SJSA1 (cell line): ENCODE measurements around the gene C5AR2. TPM values are rescaled to one million over a fixed set of nuclear protein-coding genes. Genes with fewer than 3 reads are reported as not detected.
"Not testable (repeated sequence)": the region's sequence is repeated elsewhere in the genome, so short reads cannot be mapped to it uniquely, and the experiment has no call there.

ENCODE experiments used
- DNase-seq, 2 experiments: peaks; one replicate each; pipeline ENCODE4 v3.0.0-alpha.2; 2015 to 2020; ENCODE audit warnings: low spot score in 2 of 2, low read depth in 1 of 2
- H3K27ac ChIP-seq: fragments of 250-450 bp; sonication (Bioruptor Pico); 2 replicates; pipeline ENCODE4 v1.5.1; 2020; ENCODE audit warnings: mild to moderate bottlenecking, moderate library complexity
- H3K27me3 ChIP-seq: fragments of 250-450 bp; sonication (Bioruptor Pico); replicated peaks from 2 replicates; pipeline ENCODE4 v1.5.1; 2020; ENCODE audit warnings: mild to moderate bottlenecking, moderate library complexity
- H3K36me3 ChIP-seq: fragments of 250-450 bp; sonication (Bioruptor Pico); 2 replicates; pipeline ENCODE4 v1.5.1; 2020; ENCODE audit warnings: mild to moderate bottlenecking
- H3K4me1 ChIP-seq: fragments of 250-450 bp; sonication (Bioruptor Pico); replicated peaks from 2 replicates; pipeline ENCODE4 v1.6.1; 2021; ENCODE audit warnings: mild to moderate bottlenecking
- H3K4me3 ChIP-seq: fragments of 250-450 bp; sonication (Bioruptor Pico); 2 replicates; pipeline ENCODE4 v1.5.1; 2020; ENCODE audit warnings: mild to moderate bottlenecking
- H3K9me3 ChIP-seq: fragments of 250-450 bp; sonication (Bioruptor Pico); replicated peaks from 2 replicates; pipeline ENCODE4 v1.5.1; 2020; ENCODE audit warnings: mild to moderate bottlenecking
- total RNA-seq: library from RNA; depleted of rRNA; stranded (reverse); fragments of >200 nt; shearing (Covaris generic); gene quantifications from 2 replicates; pipeline ENCODE4 v1.2.3, GENCODE V29; 2014

The C5AR2 gene
- total RNA-seq, 1 experiment from 2014 or later = not detected

DNA sequence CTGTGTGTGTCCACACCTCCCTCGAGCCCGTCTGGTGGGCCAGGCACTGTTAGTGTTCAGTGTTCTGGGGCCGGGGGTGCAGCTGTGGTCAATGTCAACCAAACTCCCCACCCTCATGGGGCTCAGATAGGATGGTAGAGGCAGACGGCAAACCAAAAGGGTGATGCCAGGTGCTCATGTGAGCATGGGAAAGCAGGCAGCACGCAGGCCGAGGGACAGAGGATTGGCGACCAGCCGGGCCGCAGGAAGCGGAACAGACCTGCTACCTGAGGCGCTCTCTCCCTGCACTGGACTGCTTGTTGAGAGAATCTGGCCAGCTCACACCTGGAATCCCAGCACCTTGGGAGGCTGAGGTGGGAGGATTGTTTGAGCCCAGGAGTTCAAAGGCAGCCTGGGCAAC is 46.3 kb downstream of the C5AR2 start:
- Histone ChIP-seq H3K27ac (no peak overlapping the region), H3K36me3 (peaks cover 79% of the 10 kb centered on the region), H3K27me3 (no peaks in the 10 kb centered on the region), H3K4me1 (no peaks in the 10 kb centered on the region), H3K4me3 (no peak overlapping the region), H3K9me3 (no peaks in the 10 kb centered on the region)
- no peak for DNase-seq

GRCh38 chr19:47379381-47379938 is 47.5 kb downstream of the C5AR2 start:
- Histone ChIP-seq H3K36me3 (peaks cover 68% of the 10 kb centered on the region), H3K4me3 (no peak overlapping the region), H3K9me3 (no peaks in the 10 kb centered on the region), H3K27me3 (no peaks in the 10 kb centered on the region), H3K27ac (no peak overlapping the region), H3K4me1 (no peaks in the 10 kb centered on the region)
- DNase-seq = no peak

DNA sequence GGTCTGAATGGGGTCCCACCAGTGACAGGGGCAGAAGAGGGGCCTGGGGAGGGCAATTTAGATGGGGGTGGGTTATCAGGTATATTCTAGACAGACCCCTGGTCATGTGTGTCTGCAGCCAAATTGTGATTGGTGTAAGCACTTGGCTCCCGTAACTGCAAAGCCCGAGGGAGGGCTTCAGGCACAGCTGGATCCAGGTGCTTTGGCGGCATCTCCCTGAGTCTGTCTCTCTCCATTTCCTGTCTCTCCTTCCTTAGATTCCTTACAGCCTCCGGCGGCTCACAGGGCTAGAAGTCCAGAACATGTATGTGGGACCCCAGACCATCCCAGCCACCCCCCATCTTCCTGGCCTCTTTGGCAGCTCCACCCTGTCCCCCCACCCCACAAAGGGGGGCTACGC is 48.6 kb downstream of the C5AR2 start:
- H3K9me3 ChIP-seq = no peaks in the 10 kb centered on the region
- no peaks in the 10 kb centered on the region for H3K27me3 ChIP-seq
- no peaks in the 10 kb centered on the region for H3K4me1 ChIP-seq
- H3K4me3 ChIP-seq = no peak overlapping the region
- no peak overlapping the region for H3K27ac ChIP-seq
- no peak for DNase-seq
- peaks cover 57% of the 10 kb centered on the region for H3K36me3 ChIP-seq

- Histone ChIP-seq H3K36me3 (peaks cover 52% of the 10 kb centered on the region), H3K27ac (no peak overlapping the region), H3K4me3 (no peak overlapping the region), H3K27me3 (no peaks in the 10 kb centered on the region), H3K4me1 (no peaks in the 10 kb centered on the region), H3K9me3 (no peaks in the 10 kb centered on the region)
- DNase-seq = no peak
Measured at GRCh38 chr19:47381121-47381520, 49.1 kb downstream of the C5AR2 start.

DNA sequence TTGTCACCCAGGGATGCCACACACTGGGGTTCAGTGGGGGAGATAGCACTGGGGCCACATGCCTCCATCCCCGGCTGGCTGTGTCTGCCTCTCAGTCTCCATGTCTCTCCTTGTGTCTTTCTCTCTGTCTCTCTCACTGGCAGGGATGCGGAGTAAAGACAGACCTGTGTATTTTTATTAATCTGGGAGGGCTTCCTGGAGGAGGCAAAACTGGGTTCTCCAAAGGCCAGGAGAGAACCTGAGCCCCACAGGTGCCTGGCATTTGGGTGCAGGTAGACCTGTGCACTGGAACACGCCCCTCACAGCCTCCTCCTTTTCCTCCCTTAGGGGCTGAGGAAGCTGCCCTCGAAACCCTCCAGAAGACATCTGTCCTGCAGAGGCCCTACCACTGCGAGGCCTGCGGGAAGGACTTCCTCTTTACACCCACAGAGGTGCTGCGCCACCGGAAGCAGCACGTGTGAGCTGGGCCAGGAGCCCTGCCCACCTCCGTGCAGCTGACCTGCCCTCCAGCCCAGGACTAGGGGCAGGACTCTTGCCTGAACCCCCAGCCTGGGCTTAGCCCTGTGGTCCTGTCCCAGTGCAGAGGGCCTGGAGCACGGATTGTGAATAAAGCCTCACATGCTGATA is 49.8 kb downstream of the C5AR2 start:
- H3K27ac ChIP-seq = no peak overlapping the region

GRCh38 chr19:47383890-47384289 is 51.9 kb downstream of the C5AR2 start:
- not testable (repeated sequence) for H3K4me3 ChIP-seq, DNase-seq, H3K27ac ChIP-seq, H3K27me3 ChIP-seq, H3K4me1 ChIP-seq, H3K9me3 ChIP-seq
- peaks cover 33% of the 10 kb centered on the region for H3K36me3 ChIP-seq

More for the DNA sequence above, 49.8 kb downstream of the C5AR2 start:
- no peak overlapping the region for H3K4me3 ChIP-seq
- no peaks in the 10 kb centered on the region for H3K9me3 ChIP-seq
- H3K36me3 ChIP-seq = peaks cover 45% of the 10 kb centered on the region
- no peaks in the 10 kb centered on the region for H3K4me1 ChIP-seq
- no peak for DNase-seq
- no peaks in the 10 kb centered on the region for H3K27me3 ChIP-seq

DNA sequence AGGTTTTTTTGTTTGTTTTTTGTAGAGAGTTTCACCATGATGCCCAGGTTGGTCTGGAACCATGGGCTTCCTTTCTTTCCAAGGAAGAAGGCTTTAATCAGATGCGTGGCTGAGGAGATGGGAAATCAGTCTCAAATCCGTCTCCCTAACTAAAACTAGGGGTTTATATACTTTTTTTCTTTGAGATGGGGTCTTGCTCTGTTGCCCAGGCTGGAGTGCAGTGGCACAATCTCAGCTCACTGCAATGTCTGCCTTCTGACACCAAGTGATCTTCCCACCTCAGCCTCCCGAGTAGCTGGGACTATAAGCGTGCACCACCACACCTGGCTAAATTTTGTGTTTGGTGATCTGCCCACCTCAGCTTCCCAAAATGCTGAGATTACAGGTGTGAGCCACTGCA is 52.6 kb downstream of the C5AR2 start:
- peaks cover 28% of the 10 kb centered on the region for H3K36me3 ChIP-seq
- H3K4me1 ChIP-seq, H3K27me3 ChIP-seq, H3K27ac ChIP-seq, H3K9me3 ChIP-seq, H3K4me3 ChIP-seq, DNase-seq: not testable (repeated sequence)

DNA sequence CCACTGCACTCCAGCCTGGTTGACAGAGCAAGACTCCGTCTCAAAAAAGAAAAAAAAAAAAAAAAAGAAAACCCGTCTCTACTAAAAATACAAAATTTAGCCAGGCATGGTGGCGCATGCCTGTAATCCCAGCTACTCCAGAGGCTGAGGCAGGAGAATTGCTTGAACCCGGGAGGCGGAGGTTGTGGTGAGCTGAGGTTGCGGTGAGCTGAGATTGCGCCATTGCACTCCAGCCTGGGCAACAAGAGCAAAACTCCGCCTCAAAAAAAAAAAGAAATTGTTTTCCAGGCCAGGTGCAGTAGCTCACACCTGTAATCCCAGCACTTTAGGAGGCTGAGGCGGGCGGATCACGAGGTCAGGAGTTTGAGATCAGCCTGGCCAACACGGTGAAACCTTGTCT is 54.6 kb downstream of the C5AR2 start:
- not testable (repeated sequence) for DNase-seq, H3K27ac ChIP-seq, H3K9me3 ChIP-seq, H3K27me3 ChIP-seq, H3K4me3 ChIP-seq, H3K36me3 ChIP-seq, H3K4me1 ChIP-seq

- H3K4me3 ChIP-seq, DNase-seq, H3K27me3 ChIP-seq: not testable (repeated sequence)
Measured at GRCh38 chr19:47387623-47388022, 55.6 kb downstream of the C5AR2 start.

DNA sequence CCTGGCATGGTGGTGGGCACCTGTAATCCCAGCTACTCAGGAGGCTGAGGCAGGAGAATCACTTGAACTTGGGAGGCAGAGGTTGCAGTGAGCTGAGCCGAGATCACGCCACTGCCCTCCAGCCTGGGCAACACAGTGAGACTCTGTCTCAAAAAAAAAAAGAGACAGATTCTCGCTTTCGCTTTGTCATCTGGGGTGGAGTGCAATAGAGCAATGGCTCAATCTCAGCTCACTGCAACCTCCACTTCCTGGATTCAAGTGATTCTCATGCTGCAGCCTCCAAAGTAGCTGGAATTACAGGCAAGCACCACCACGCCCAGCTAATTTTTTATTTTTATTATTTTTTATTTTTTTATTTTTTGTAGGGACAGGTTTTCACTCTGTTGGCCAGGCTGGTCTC is 56.7 kb downstream of the C5AR2 start:
- not testable (repeated sequence) for DNase-seq, H3K4me3 ChIP-seq, H3K4me1 ChIP-seq, H3K36me3 ChIP-seq, H3K27me3 ChIP-seq, H3K27ac ChIP-seq, H3K9me3 ChIP-seq

More at GRCh38 chr19:47387623-47388022, 55.6 kb downstream of the C5AR2 start:
- not testable (repeated sequence) for H3K4me1 ChIP-seq, H3K27ac ChIP-seq, H3K9me3 ChIP-seq, H3K36me3 ChIP-seq

GRCh38 chr19:47389150-47389556 is 57.2 kb downstream of the C5AR2 start:
- Histone ChIP-seq H3K4me3 (no peak overlapping the region), H3K9me3 (no peaks in the 10 kb centered on the region), H3K36me3 (no peaks in the 10 kb centered on the region), H3K27ac (no peak overlapping the region), H3K27me3 (no peaks in the 10 kb centered on the region), H3K4me1 (peaks cover 6% of the 10 kb centered on the region; the same call in 1 of the 2 replicates)
- DNase-seq = no peak

DNA sequence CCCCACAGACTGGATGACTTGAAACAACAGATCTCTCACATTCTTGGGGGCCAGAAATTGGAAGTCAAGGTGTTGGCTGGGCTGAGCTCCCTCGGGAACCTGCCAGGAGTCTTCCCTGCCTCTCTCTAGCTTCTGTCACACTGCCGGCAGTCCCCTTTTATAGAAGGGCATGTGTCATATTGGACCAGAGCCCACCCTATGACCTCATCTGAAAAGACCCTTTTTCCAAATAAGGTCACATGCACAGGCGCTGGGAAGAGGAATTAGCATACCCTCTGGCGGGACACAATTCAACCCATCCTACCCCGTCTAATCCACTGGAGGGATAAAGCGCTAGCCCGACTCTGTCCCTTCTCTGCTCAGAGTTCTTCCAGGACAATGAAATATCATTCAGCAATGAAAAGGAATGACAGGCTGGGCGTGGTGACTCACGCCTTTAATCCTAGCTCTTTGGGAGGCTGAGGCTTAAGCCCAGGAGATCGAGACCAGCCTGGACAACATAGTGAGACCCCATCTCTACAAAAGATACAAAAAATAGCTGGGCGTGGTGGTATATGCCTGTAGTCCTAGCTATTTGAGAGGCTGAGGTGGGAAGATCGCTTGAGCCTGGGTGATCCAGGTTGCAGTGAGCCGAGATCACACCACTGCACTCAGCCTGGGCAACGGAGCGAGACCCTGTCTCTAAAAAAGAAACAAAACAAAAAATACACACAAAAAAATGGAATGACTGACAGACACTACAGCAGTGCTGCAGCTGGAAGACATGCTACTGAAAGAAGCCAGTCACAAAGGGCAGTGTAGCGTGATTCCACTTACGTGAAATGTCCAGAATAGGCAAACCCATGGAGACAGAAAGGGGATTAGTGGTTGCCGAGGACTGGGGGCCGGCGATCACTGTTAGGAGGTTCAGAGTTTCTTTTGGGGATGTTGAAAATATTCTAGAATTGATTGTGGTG is 58.8 kb downstream of the C5AR2 start:
- DNase-seq = no peak
- Histone ChIP-seq H3K4me1 (peaks cover 6% of the 10 kb centered on the region; the same call in 1 of the 2 replicates), H3K4me3 (no peak overlapping the region), H3K27me3 (no peaks in the 10 kb centered on the region), H3K9me3 (no peaks in the 10 kb centered on the region), H3K36me3 (no peaks in the 10 kb centered on the region), H3K27ac (no peak overlapping the region)

- peaks cover 6% of the 10 kb centered on the region; the same call in 1 of the 2 replicates for H3K4me1 ChIP-seq
- H3K36me3 ChIP-seq = no peaks in the 10 kb centered on the region
- H3K9me3 ChIP-seq = no peaks in the 10 kb centered on the region
- H3K4me3 ChIP-seq = no peak overlapping the region
- no peaks in the 10 kb centered on the region for H3K27me3 ChIP-seq
- no peak overlapping the region for H3K27ac ChIP-seq
- DNase-seq = peak; percentile 78 to 84
Measured at GRCh38 chr19:47391510-47392223, 59.7 kb downstream of the C5AR2 start.
